ENCODE results near the gene MSI2.

Gene MSI2

GRCh38 chr17:57459286-57459915, 203.1 kb downstream of the MSI2 start:
- DNase-seq (ENCODE audit: low read depth, low spot score) = no peak
- H3K4me3 ChIP-seq (ENCODE audit: insufficient read length, low read depth) = no peak overlapping the region
- no peaks in the 10 kb centered on the region for H3K9me3 ChIP-seq (ENCODE audit: insufficient read depth, low read length)
- H3K27me3 ChIP-seq (ENCODE audit: insufficient read depth, insufficient read length) = no peaks in the 10 kb centered on the region
- TF ChIP-seq YY1 (IDR thresholded peaks at IDR 0.05; ENCODE audit: insufficient read depth, insufficient read length) (no peak), ZNF274 (IDR thresholded peaks at IDR 0.05; ENCODE audit: low read depth, low read length) (no peak), SUZ12 (IDR thresholded peaks at IDR 0.05; ENCODE audit: extremely low read depth, insufficient read depth, insufficient read length) (no peak)
- H3K9ac ChIP-seq (ENCODE audit: insufficient read length, low read depth) = no peak overlapping the region
- H3K4me1 ChIP-seq (ENCODE audit: insufficient read depth, insufficient read length) = peaks cover 7% of the 10 kb centered on the region
- H3K36me3 ChIP-seq (ENCODE audit: insufficient read depth, insufficient read length, low read length) = peaks cover 3% of the 10 kb centered on the region

DNA sequence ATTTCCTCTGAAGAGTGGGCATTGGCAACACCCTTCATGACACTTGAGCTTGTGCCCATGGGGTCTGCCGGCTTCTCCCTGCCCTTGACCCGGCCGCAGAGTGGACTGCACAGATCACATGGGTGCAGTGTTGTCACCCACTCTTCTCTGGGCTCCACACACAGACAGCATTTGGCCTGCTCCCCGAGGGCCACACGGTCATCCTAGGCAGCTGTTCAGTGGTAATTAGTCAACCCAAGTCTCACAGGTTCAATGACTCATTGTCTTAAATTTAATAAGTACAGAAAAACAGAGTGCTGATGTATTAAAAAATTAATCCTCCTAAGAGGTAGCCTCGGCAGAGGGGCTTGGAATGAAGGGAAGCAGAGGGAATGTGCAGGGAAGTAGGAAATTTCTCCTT, 204.8 kb downstream of the MSI2 start:
- no peak overlapping the region for H3K4me3 ChIP-seq (ENCODE audit: insufficient read length, low read depth)
- TF ChIP-seq YY1 (IDR thresholded peaks at IDR 0.05; ENCODE audit: insufficient read depth, insufficient read length) (no peak), ZNF274 (IDR thresholded peaks at IDR 0.05; ENCODE audit: low read depth, low read length) (no peak), SUZ12 (IDR thresholded peaks at IDR 0.05; ENCODE audit: extremely low read depth, insufficient read depth, insufficient read length) (no peak)
- H3K36me3 ChIP-seq (ENCODE audit: insufficient read depth, insufficient read length, low read length) = peaks cover 1% of the 10 kb centered on the region
- no peaks in the 10 kb centered on the region for H3K27me3 ChIP-seq (ENCODE audit: insufficient read depth, insufficient read length)
- no peak overlapping the region for H3K9ac ChIP-seq (ENCODE audit: insufficient read length, low read depth)
- peaks cover 18% of the 10 kb centered on the region for H3K4me1 ChIP-seq (ENCODE audit: insufficient read depth, insufficient read length)
- no peak for DNase-seq (ENCODE audit: low read depth, low spot score)
- no peaks in the 10 kb centered on the region for H3K9me3 ChIP-seq (ENCODE audit: insufficient read depth, low read length)

- TF ChIP-seq SUZ12 (IDR thresholded peaks at IDR 0.05; ENCODE audit: extremely low read depth, insufficient read depth, insufficient read length) (no peak), YY1 (IDR thresholded peaks at IDR 0.05; ENCODE audit: insufficient read depth, insufficient read length) (no peak), ZNF274 (IDR thresholded peaks at IDR 0.05; ENCODE audit: low read depth, low read length) (no peak)
- Histone ChIP-seq H3K9ac (ENCODE audit: insufficient read length, low read depth) (no peak overlapping the region), H3K4me1 (ENCODE audit: insufficient read depth, insufficient read length) (peaks cover 18% of the 10 kb centered on the region)
Observed at GRCh38 chr17:57462007-57462579, 205.8 kb downstream of the MSI2 start.

DNA sequence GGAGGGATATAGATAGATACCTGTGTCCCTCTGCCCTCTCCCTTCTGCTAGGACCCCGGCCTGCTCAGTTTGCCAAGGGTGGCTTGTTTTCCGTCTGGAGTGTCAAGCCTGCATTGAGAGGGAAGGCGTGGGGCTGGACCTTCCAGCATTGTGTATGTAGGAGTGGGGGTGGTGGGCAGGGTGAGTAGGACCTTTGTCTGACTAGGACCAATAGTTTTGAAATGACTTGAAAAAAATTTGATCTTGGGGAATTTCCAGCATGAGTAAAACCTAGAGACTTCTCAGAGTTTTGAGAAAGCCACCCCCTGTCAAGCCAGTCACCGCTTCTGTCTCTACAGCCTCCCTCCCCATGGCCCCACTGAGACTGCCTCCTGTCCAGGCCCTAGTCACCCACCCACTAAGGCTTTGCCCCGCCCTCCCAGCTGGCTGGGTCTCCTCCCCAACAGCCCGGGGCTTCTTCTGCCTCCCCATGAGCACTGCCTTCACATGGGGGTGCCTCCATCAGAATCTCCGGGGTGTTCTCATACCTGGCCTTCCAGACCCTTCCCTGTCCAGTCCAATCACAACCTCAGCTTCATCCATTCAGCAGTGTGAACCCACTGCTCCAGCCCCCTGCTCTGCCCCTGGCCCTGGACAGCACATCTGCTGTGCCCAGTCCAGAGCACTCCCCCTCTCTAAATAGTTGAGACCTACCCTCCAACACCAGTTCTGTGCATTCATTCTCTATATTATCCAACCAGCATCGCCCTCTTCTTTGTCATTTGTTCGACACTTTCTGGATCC, 207.0 kb downstream of the MSI2 start:
- no peak for TF ChIP-seq ZNF274 (IDR thresholded peaks at IDR 0.05; ENCODE audit: low read depth, low read length)
- no peak for TF ChIP-seq YY1 (IDR thresholded peaks at IDR 0.05; ENCODE audit: insufficient read depth, insufficient read length)
- no peak for TF ChIP-seq SUZ12 (IDR thresholded peaks at IDR 0.05; ENCODE audit: extremely low read depth, insufficient read depth, insufficient read length)
- no peak overlapping the region for H3K9ac ChIP-seq (ENCODE audit: insufficient read length, low read depth)
- DNase-seq (ENCODE audit: low read depth, low spot score) = no peak
- no peaks in the 10 kb centered on the region for H3K9me3 ChIP-seq (ENCODE audit: insufficient read depth, low read length)
- H3K36me3 ChIP-seq (ENCODE audit: insufficient read depth, insufficient read length, low read length) = no peaks in the 10 kb centered on the region
- H3K27me3 ChIP-seq (ENCODE audit: insufficient read depth, insufficient read length) = no peaks in the 10 kb centered on the region
- peaks cover 18% of the 10 kb centered on the region for H3K4me1 ChIP-seq (ENCODE audit: insufficient read depth, insufficient read length)
- no peak overlapping the region for H3K4me3 ChIP-seq (ENCODE audit: insufficient read length, low read depth)

More at GRCh38 chr17:57462007-57462579, 205.8 kb downstream of the MSI2 start:
- no peaks in the 10 kb centered on the region for H3K36me3 ChIP-seq (ENCODE audit: insufficient read depth, insufficient read length, low read length)
- H3K9me3 ChIP-seq (ENCODE audit: insufficient read depth, low read length) = no peaks in the 10 kb centered on the region
- H3K27me3 ChIP-seq (ENCODE audit: insufficient read depth, insufficient read length) = no peaks in the 10 kb centered on the region
- no peak overlapping the region for H3K4me3 ChIP-seq (ENCODE audit: insufficient read length, low read depth)
- no peak for DNase-seq (ENCODE audit: low read depth, low spot score)

DNA sequence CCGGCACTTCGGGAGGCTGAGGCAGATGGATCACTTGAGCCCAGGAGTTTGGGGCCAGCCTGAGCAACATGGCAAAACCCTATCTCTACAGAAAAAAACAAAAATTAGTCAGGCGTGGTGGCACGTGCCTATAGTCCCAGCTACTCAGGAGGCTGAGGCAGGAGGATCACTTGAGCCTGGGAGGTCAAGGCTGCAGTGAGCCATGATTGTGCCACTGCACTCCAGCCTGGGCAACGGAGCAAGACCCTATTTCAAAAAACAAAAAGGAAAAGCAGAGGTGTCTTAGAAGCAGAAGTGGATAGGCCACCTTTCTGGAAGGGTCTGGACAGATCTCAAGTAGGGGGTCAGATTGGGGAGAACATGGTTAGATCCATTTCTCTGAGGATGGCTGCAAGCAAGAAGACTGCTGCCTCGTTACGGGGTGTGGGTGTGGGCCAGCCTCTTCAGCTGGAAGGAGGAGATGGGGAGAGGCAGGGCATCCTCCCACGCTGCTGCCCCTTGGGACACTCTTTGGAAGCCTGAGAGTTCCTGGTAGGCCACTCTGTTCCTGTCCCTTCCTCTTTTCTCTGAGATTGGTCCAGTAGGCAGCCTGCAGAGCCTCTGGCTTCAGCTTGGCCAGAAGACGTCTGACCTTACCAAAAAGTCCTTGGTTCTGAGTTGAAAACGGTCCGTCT, 208.0 kb downstream of the MSI2 start:
- TF ChIP-seq ZNF274 (IDR thresholded peaks at IDR 0.05; ENCODE audit: low read depth, low read length) (no peak), SUZ12 (IDR thresholded peaks at IDR 0.05; ENCODE audit: extremely low read depth, insufficient read depth, insufficient read length) (no peak), YY1 (IDR thresholded peaks at IDR 0.05; ENCODE audit: insufficient read depth, insufficient read length) (no peak)
- no peak overlapping the region for H3K4me3 ChIP-seq (ENCODE audit: insufficient read length, low read depth)
- H3K9ac ChIP-seq (ENCODE audit: insufficient read length, low read depth) = peak overlapping the region; percentile 58
- H3K36me3 ChIP-seq (ENCODE audit: insufficient read depth, insufficient read length, low read length) = no peaks in the 10 kb centered on the region
- H3K4me1 ChIP-seq (ENCODE audit: insufficient read depth, insufficient read length) = peaks cover 18% of the 10 kb centered on the region
- H3K27me3 ChIP-seq (ENCODE audit: insufficient read depth, insufficient read length) = no peaks in the 10 kb centered on the region
- DNase-seq (ENCODE audit: low read depth, low spot score) = no peak
- no peaks in the 10 kb centered on the region for H3K9me3 ChIP-seq (ENCODE audit: insufficient read depth, low read length)

DNA sequence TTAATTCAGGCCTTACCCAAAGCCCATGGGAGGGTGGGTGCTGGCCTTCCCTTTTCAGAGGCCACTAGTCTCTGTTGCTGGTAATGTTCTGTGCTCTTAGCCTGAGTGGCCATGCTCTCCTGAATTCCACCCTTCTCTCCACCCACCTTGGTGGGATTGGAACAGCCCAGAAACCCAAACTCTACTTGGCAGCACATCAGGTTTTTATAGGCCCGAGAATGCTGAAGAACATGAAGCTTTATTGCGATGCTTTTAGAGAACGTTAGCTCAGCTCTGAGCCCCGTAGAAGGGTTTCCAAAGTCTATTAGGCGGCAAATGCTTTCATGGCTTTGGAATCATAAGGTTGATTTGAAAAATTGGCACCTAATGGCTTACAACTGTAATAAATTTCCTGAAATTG, 209.3 kb downstream of the MSI2 start:
- H3K9me3 ChIP-seq (ENCODE audit: insufficient read depth, low read length) = no peaks in the 10 kb centered on the region
- H3K9ac ChIP-seq (ENCODE audit: insufficient read length, low read depth) = peak overlapping the region; percentile 58
- H3K27me3 ChIP-seq (ENCODE audit: insufficient read depth, insufficient read length) = no peaks in the 10 kb centered on the region
- H3K4me3 ChIP-seq (ENCODE audit: insufficient read length, low read depth) = no peak overlapping the region
- H3K36me3 ChIP-seq (ENCODE audit: insufficient read depth, insufficient read length, low read length) = no peaks in the 10 kb centered on the region
- H3K4me1 ChIP-seq (ENCODE audit: insufficient read depth, insufficient read length) = peaks cover 19% of the 10 kb centered on the region
- TF ChIP-seq SUZ12 (IDR thresholded peaks at IDR 0.05; ENCODE audit: extremely low read depth, insufficient read depth, insufficient read length) = no peak
- no peak for TF ChIP-seq YY1 (IDR thresholded peaks at IDR 0.05; ENCODE audit: insufficient read depth, insufficient read length)
- no peak for TF ChIP-seq ZNF274 (IDR thresholded peaks at IDR 0.05; ENCODE audit: low read depth, low read length)
- DNase-seq (ENCODE audit: low read depth, low spot score) = no peak
